ENCODE measurements around the gene CLEC16A.

The CLEC16A gene

DNA sequence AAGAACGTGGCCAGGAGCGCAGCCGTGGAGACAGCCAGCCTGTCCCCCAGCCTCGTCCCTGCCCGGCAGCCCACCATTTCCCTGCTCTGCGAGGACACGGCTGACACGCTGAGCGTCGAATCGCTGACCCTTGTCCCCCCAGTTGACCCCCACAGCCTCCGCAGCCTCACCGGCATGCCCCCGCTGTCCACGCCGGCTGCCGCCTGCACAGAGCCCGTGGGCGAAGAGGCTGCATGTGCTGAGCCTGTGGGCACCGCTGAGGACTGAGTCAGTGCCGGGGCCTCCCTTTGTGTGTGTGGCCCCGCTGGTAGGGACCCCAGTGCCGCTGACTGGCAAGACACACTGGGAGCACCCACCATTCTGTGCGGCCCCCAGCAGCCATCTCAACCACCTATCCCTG, 234.1 kb downstream of the CLEC16A start:
- DNase-seq (ENCODE audit: low read depth in 2 of 2) = no peak

DNA sequence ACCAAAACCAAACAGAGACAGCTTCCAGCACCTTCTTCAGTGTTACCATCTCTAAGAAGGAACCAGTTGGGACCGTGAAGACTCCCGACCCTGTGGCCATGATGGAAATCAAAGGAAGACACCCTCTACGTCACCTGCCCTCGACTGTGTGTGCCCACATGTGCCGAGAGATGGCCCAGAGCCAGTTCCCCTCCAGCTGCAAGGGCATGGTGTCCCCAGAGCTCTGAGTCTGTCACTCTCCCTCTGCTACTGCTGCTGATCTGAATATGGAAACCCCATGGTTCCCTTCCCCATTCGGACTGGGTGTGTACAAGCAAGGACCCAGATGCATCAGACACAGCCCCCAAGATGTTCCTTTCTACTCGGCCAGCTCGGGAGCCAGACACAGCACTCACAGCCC, 235.2 kb downstream of the CLEC16A start:
- DNase-seq (ENCODE audit: low read depth in 2 of 2) = no peak

DNA sequence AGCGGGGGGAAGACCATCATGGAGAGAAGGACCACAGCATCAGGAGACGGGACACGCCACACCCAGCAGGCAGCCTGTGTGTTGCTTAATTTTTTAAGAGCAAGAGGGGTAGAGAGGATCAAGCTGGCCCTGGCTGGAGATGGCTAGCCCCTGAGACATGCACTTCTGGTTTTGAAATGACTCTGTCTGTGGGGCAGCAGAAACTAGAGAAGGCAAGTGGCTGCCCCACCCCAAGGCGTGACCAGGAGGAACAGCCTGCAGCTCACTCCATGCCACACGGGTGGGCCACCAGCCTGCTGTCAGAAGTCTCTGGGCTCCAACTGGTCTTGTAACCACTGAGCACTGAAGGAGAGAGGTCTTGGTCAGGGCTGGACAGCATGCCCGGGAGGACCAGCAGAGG, 236.1 kb downstream of the CLEC16A start:
- no peak for DNase-seq (ENCODE audit: low read depth in 2 of 2)

DNA sequence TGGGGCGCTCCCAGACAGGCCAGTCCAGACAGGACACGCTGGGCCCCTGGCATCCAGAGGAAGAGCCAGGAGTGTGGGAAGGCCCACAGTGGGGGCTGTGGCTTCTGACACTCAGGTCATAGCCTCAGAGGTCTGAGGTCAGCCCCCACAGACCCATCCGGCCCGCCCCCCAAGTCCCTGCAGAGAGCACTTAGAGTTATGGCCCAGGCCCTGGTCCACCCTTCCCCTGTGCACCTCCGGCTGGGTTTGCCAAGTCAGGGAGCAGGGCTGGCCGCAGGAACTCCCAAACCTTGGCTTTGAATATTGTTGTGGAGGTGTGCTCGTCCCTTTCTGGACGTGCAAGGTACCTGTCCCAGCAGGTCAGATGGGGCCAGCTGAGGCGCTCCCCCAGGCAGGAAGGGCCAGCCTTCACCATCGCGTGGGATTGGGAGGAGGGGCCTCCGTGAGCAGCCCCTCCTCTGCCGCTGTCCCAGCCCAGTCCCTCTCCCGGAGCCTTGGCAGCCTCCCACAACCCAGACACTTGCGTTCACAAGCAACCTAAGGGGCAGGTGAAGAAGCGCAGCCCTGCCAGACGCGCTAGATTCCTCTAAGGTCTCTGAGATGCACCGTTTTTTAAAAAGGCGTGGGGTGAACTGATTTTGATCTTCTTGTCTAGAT, 237.0 kb downstream of the CLEC16A start:
- no peak for DNase-seq (ENCODE audit: low read depth in 2 of 2)

DNA sequence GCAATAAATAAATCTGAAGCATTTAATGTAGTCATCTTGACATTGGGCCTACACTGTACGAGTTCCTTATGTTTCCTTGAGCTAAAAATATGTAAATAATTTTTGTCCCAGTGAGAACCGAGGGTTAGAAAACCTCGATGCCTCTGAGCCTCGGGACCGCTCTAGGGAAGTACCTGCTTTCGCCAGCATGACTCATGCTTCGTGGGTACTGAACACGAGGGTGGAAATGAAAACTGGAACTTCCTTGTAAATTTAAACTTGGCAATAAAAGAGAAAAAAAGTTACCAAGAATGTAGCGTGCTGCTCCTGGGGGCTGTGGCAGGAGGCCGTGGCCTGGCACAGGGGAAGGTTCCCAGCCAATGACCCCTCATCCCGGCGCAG, 237.5 kb downstream of the CLEC16A start:
- peak in 1 of 2 donors; percentile 53 for DNase-seq (ENCODE audit: low read depth in 2 of 2)

DNA sequence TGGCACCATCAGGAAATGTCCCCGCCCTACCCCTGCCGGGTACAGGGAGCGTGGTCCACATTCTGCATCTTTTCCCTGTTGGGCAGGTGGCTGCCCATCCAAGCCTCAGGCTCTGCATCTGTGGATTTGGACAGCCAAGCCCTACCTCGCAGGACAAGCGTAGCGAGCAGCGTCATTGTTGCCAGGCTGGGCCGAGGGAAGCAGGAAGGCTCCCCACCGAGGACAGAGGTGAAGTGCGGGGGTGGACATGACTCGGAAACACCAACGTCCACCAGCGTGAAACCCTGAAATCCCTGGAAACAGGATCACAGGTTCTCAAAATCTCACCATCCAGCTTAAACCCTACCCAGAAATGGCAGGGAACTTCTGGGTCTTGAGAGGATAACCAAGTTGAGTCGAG, 238.0 kb downstream of the CLEC16A start:
- DNase-seq (ENCODE audit: low read depth in 2 of 2) = no peak

DNA sequence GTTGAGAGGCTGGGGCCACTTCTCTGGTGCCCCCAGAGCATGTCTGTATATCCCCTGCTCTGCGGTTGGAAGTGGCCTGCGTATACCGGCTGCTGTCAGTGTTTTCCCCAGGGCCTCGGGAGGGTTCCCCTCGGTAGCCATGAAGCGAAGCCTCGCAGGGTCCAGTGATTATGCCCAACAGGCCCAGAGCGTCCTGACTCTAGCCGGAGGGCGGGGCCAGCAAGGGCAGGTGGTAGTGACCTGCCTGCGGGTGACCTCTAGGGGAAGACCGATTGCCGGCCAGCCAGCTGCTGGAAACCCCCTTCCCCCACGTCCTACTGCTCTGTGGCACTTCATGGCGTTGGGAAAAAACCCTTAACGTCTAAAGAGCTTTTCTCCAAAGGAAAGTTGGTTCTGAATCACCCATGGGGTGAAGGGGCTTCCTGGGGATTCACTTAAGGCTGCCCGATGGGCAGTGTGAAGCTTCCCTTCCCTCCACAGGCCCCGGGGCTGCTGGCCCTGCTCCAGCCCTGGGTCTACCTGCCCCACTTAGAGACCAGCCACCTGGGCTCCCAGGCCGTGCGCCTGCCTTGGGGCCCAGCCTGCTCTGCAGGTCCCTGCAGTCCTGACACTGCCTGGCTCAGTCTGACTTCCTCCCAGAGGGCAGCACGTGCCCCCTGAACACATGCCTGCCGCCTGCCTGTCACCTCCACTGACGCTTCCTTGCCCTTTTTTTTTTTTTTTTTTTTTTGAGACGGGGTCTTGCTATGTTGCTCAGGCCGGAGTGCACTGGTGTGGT, 238.9 kb downstream of the CLEC16A start:
- no peak for DNase-seq (ENCODE audit: low read depth in 2 of 2)

DNA sequence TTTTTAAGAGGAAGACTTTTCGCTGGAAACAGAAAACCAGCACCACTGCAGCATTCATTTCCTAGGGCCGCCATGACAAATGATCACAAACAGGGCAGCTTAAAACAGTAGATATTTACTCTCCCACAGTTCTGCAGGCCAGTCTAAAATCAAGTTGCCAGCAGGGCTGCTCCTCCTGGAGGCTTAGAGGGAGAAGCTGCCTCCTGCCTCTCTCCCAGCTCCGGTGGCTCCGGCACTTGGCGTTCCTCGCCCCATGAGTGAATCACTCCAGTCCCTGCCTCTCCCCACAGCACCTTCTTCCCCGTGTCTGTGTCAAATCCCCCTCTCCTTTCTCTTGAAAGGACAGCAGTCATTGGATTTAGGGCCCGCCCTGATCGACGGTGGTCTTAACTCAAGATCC, 239.6 kb downstream of the CLEC16A start:
- no peak for DNase-seq (ENCODE audit: low read depth in 2 of 2)

DNA sequence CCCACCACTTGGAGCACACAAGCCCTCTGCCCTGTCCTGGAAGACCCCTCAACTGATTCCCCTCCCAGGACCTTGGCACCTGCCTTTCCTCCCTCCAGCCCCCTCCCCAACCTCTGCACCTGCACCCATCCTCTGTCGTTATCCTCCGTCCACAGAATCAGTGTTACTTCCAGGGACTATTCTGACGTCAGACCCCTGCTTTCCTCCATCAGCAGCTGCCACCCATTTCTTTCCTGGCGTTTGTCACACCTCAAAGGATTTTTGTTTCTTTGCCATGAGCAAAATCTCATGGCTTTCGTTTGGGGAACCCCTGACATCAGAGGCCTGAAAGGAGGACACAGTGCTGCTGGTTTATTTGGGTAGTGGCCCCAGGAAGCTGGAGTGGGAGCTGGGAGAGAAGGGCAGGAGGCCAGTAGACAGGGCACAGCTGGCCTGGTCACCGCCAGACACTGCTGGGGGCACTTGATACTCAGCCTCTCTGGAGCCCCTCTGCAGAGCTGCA, 243.2 kb downstream of the CLEC16A start:
- no peak for DNase-seq (ENCODE audit: low read depth in 2 of 2)

DNA sequence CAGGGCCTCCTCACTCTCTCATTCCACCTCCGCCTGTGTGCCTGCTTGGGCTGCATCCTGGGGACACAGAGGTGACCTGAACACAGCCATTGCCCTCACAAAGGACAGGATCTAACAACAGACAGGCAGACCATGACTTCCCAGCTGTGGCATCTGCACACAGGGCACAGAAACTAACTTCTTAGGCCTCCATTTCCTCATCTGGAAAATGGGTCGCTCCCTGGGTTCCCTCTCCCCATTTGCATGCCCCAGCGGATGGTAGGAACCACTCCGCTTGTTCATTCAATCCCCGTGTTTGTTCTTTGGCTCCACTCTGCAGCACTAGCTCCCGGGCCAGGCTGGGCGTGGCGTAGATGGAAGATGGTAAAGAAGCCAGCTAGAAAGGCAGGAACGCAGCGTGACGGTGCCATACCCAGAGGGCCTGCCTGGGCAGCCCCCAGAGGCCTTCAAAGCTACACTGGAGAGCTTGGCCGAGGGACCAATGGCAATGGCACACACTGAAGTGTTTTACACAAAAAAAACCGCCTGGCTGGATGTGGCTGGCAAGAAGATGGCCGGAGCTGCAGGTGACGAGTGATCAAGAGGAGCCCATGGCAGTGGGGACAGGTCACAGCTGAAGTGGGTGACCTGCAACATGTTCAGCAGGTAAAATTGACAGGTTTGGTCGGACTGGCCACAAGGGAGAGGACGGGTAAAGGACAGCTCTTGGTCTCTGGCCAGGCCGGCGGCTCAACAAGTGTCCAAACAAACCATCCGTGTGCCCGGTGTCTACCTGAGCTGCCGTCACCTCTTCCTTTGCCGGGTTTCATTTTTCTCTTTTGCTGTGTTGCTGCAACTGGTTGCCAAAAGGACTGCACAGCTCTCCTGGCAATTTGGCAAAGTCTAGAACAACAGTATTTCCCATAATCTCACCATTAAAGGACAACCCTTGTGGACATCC, 244.7 kb downstream of the CLEC16A start:
- no peak for DNase-seq (ENCODE audit: low read depth in 2 of 2)

DNA sequence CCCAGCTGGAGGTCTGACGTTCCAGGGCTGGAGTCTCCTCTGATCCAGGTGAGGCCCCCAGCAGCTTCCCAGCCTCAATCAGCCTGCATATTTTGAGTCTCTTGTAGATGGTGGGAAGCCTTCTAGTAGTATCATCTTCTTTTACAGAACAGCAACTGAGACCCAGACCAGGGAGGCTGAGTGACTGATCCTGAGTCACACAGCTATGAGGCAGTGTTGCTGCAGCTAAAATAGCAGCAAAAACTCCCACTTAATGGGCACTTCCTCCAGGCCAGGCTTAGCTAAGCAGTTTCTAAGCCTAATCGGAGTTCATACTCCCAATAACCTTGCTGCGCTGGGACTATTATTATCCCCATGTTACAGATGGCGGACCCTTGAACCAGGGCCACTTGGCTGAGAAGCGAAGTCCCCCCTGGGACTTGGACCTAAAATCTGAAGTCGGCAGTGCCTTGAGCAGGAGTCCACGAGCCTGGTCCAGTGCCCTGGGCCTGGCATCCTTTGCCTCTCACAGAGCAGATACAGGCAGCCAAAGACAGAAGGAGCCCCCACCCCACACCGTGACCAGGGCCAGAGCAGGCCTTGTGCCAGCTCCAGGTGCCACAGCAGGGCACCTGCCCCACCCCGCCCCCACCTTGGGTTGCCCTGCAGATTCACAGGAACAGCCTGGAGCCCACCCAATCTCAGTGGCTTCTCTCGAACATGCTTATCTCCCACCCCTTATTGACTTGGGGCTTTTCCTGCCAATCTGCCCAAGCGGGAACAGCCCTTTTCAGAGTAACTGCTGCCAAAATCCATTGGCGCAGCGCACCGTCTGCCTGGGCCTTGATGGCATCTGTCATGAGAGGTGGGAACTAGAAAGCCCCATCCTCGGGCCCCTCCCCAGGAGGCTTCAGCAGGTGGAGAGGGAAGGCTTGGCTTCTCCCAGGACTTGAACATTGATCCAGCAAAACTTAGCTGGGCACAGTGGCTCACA, 246.5 kb downstream of the CLEC16A start:
- DNase-seq (ENCODE audit: low read depth in 2 of 2) = peak in 1 of 2 donors; percentile 26

DNA sequence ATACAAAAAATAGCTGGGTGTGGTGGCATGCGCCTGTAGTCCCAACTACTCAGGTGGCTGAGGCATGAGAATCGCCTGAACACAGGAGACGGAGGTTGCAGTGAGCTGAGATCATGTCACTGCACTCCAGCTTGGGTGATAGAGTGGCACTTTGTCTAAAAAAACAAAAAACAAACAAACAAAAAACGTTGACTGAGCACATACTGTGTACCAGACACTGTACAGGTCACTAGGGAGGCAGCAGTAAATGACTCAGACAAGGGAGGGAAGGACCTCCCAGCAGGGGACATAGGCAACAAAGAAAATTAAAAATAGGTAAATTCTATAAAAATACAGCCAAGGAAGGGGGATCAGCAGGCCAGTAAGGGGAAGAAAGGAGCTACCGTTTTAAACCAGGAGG, 247.3 kb downstream of the CLEC16A start:
- DNase-seq (ENCODE audit: low read depth in 2 of 2) = no peak

DNA sequence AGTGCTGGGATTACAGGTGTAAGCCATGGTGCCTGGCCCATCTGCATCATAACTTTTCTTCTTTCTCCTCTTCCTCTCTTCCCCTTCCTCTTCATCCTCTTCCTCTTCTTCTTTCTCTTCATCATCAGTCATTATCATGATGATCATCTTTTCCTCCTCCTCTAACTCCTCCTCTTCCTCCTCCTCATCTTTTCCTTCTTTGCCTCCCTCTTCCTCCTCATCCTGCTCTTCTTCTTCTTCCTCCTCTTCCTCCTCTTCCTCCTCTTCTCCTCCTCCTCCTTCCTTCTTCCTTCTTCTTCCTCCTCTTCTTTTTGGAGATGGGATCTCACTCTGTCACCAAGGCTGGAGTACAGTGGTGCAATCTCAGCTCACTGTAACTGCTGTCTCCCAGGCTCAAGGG, 249.1 kb downstream of the CLEC16A start:
- DNase-seq (ENCODE audit: low read depth in 2 of 2) = no peak

DNA sequence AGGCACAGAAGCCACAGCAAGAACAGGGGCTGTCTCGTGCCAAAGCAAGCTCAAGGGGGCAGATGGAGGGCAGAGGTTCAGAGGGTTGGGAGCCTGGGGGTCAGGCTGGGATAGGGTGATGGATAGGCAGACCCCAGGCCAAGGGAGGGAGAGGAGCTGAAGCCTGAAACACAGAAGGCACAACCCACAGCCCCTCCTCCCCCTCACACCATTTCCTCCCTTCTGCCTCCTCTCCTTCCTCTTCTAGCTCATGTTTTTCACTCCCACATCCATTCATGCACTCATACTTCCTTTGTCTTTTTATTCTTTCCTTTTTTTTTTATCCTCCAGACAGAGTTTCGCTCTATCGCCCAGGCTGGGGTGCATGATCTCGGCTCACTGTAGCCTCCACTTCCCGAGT, 250.5 kb downstream of the CLEC16A start:
- no peak for DNase-seq (ENCODE audit: low read depth in 2 of 2)

DNA sequence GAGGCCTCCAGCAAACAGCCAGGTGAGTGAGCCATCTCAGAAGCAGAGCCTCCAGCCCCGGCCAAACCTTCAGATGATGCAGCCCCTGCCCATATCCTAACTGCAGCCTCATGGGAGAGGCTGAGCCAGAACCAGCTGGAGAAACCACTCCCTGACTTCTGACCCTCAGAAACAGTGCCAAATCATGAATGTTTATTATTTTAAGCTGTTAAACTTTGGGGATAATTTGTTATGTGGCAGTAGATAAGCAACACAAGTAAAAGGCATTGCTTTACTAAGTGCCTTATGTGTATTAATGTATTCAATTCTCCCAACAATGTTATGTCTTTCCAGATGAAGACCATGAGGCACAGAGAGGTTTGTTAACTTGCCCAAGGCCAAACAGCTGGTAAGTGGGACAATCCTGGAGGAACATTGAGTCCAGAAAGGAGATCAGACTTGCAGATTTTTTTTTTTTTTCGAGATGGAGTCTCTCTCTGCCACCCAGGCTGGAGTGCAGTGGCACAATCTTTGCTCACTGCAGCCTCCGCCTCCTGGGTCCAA, 252.0 kb downstream of the CLEC16A start:
- no peak for DNase-seq (ENCODE audit: low read depth in 2 of 2)

DNA sequence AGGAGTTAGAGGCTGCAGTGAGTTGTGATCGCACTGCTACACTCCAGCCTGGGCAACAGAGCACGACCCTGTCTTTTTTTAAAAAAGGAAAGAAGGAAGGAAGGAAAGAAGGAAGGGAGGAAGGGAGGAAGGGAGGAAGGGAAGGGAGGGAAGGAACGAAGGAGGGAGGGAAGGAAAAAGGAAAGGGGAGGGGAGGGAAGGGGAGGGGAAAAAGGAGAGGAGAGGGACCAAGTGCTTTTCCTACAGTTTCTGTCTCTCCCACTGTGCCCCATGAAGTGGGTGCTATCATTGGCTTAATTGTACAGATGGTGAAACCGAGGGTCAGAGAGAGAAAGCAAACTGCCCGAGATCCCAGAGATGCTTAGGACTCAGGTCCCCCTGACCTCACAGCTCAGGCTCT, 254.0 kb downstream of the CLEC16A start:
- DNase-seq (ENCODE audit: low read depth in 2 of 2) = no peak

DNA sequence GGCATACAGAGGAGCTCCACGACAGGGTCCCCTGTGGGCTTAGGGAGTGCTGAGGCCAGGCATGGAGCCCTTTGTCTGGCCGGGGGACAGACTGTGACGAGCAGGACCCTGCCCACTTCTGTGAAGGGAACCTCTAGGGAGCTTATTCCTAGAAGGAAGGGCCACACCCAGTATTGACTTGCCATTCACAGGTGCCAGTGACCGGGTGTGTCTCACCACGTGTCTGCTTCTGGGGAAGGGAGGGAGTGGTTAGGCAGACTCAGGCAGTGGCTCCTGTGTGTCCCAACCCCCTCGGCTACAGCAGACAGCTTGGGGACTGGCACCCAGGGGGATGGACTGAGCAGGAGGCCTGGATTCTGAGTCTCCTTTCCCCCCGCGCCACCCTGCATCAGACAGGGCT, 254.5 kb downstream of the CLEC16A start:
- no peak for DNase-seq (ENCODE audit: low read depth in 2 of 2)

DNA sequence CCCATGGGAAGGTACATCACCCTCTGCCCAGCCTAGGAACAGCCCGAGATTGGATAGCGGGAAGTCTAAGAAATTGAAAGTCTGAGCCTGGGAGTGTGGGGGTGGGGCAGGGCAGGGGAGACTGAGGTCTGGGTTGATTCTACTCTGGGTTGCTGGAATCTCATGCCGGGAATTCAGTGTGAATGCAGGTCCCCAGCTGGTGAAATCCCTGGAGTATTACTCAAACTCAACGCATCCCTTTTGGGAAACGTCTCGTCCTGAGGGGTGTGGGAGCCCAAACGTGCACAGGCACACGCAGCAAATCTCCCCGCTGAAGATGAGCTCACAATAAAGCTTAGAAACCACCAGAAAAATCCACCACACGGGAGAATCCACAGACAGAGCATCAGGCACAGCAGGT, 256.2 kb downstream of the CLEC16A start:
- no peak for DNase-seq (ENCODE audit: low read depth in 2 of 2)

DNA sequence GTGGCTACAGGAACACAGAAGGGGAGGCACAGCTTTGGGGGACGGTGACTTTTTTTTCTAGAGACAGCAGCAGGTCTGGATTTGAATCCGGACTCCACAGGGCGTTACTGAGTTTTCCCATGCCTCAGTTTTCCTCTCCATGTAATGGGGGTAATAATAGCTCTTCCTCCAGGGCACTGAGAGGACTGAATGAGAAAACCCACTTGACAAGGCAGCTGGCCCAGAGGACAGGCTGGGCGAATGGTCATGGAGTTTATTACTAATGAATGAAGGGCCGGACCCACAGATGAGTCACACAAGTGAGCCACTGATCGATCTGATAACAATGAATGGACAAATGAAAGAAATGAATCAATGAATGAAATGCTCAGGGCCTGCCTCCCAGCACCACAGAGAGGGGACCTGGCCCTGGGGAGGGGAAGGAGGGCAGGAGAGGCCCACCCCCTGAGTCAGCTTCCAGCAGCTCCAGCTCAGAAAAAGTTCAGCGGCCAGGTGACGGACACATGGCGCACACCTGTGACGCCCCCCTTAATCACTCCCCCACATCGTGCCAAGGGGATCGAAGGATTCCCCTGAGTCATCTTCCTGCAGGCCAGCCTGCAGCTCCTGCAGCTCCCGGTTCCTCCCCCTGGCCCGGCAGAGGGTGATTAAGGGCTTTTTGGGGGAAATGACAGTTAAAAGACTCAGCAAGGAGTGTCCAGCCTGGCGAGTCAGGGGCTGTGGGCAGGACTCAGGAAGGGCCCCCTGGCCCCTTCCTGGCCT, 257.3 kb downstream of the CLEC16A start:
- DNase-seq (ENCODE audit: low read depth in 2 of 2) = no peak
